ENCODE data around the gene RUFY3. TPM values are rescaled to one million over a fixed set of nuclear protein-coding genes. Genes with fewer than 3 reads are reported as not detected.
"Not testable (repeated sequence)": the region's sequence is repeated elsewhere in the genome, so short reads cannot be mapped to it uniquely, and the experiment has no call there.

Gene RUFY3
- total and polyA plus RNA-seq, 5 donors from 2014 or later = 0.79 to 14.9 (median 1.8) TPM

GRCh38 chr4:70768301-70768948, 46.7 kb downstream of the RUFY3 start:
- ATAC-seq (ENCODE audit: low read depth in 2 of 2) (no peak), DNase-seq (no peak)
- Mint-ChIP-seq H3K4me3 (no peak overlapping the region), H3K36me3 (peaks cover 24% of the 10 kb centered on the region), H3K9me3 (peaks cover 0 to 2% (median 0%) of the 10 kb centered on the region in 7 donors), H3K27me3 (no peaks in the 10 kb centered on the region), H3K27ac (no peak overlapping the region), H3K4me1 (no peaks in the 10 kb centered on the region)
- Histone ChIP-seq H3K9me3 (ENCODE audit: control insufficient read depth in 2 of 2, low read length in 2 of 2) (no peaks in the 10 kb centered on the region), H3K4me1 (ENCODE audit: control insufficient read depth, insufficient read depth, low read length, poor library complexity, severe bottlenecking) (no peaks in the 10 kb centered on the region), H3K27ac (ENCODE audit: insufficient read depth, low read length, poor library complexity, severe bottlenecking) (no peak overlapping the region), H3K27me3 (ENCODE audit: control insufficient read depth, insufficient read depth, low read length) (no peaks in the 10 kb centered on the region), H3K4me3 (ENCODE audit: low read depth, low read length) (no peak overlapping the region), H3K36me3 (ENCODE audit: control insufficient read depth, insufficient read depth, low read length) (no peaks in the 10 kb centered on the region)

GRCh38 chr4:70769396-70769795, 47.6 kb downstream of the RUFY3 start:
- not testable (repeated sequence) for H3K27ac Mint-ChIP-seq; H3K36me3 ChIP-seq (ENCODE audit: control insufficient read depth, insufficient read depth, low read length); H3K4me3 ChIP-seq (ENCODE audit: low read depth, low read length); H3K27me3 Mint-ChIP-seq; H3K4me1 ChIP-seq (ENCODE audit: control insufficient read depth, insufficient read depth, low read length, poor library complexity, severe bottlenecking); ATAC-seq (ENCODE audit: low read depth in 2 of 2); H3K9me3 Mint-ChIP-seq; DNase-seq; H3K27me3 ChIP-seq (ENCODE audit: control insufficient read depth, insufficient read depth, low read length); H3K27ac ChIP-seq (ENCODE audit: insufficient read depth, low read length, poor library complexity, severe bottlenecking); H3K4me1 Mint-ChIP-seq; H3K4me3 Mint-ChIP-seq; H3K9me3 ChIP-seq (ENCODE audit: control insufficient read depth in 2 of 2, low read length in 2 of 2)
- H3K36me3 Mint-ChIP-seq = peaks cover 15% of the 10 kb centered on the region

- Mint-ChIP-seq H3K4me3 (no peak overlapping the region), H3K27ac (no peak overlapping the region), H3K27me3 (no peaks in the 10 kb centered on the region), H3K36me3 (peaks cover 10% of the 10 kb centered on the region), H3K9me3 (no peaks in the 10 kb centered on the region), H3K4me1 (no peaks in the 10 kb centered on the region)
- no peaks in the 10 kb centered on the region for H3K9me3 ChIP-seq (ENCODE audit: control insufficient read depth in 2 of 2, low read length in 2 of 2)
- H3K4me1 ChIP-seq (ENCODE audit: control insufficient read depth, insufficient read depth, low read length, poor library complexity, severe bottlenecking) = no peaks in the 10 kb centered on the region
- H3K36me3 ChIP-seq (ENCODE audit: control insufficient read depth, insufficient read depth, low read length) = no peaks in the 10 kb centered on the region
- no peak overlapping the region for H3K27ac ChIP-seq (ENCODE audit: insufficient read depth, low read length, poor library complexity, severe bottlenecking)
- no peaks in the 10 kb centered on the region for H3K27me3 ChIP-seq (ENCODE audit: control insufficient read depth, insufficient read depth, low read length)
- DNase-seq (no peak), ATAC-seq (ENCODE audit: low read depth in 2 of 2) (no peak)
- no peak overlapping the region for H3K4me3 ChIP-seq (ENCODE audit: low read depth, low read length)
These were observed 51.3 kb downstream of the RUFY3 start for GRCh38 chr4:70772929-70773555.

- Histone ChIP-seq H3K36me3 (ENCODE audit: control insufficient read depth, insufficient read depth, low read length) (no peaks in the 10 kb centered on the region), H3K4me1 (ENCODE audit: control insufficient read depth, insufficient read depth, low read length, poor library complexity, severe bottlenecking) (no peaks in the 10 kb centered on the region), H3K27ac (ENCODE audit: insufficient read depth, low read length, poor library complexity, severe bottlenecking) (no peak overlapping the region), H3K9me3 (ENCODE audit: control insufficient read depth in 2 of 2, low read length in 2 of 2) (no peaks in the 10 kb centered on the region), H3K27me3 (ENCODE audit: control insufficient read depth, insufficient read depth, low read length) (no peaks in the 10 kb centered on the region), H3K4me3 (ENCODE audit: low read depth, low read length) (no peak overlapping the region)
- DNase-seq = no peak
- ATAC-seq (ENCODE audit: low read depth in 2 of 2) = no peak
- Mint-ChIP-seq H3K4me1 (no peaks in the 10 kb centered on the region), H3K27me3 (no peaks in the 10 kb centered on the region), H3K27ac (no peak overlapping the region), H3K36me3 (peaks cover 9% of the 10 kb centered on the region), H3K4me3 (no peak overlapping the region), H3K9me3 (no peaks in the 10 kb centered on the region)
These were observed 57.2 kb downstream of the RUFY3 start for GRCh38 chr4:70778888-70779422.

- peaks cover 14% of the 10 kb centered on the region for H3K36me3 Mint-ChIP-seq
- H3K4me3 ChIP-seq (ENCODE audit: low read depth, low read length) = no peak overlapping the region
- H3K27ac ChIP-seq (ENCODE audit: insufficient read depth, low read length, poor library complexity, severe bottlenecking) = no peak overlapping the region
- no peaks in the 10 kb centered on the region for H3K4me1 ChIP-seq (ENCODE audit: control insufficient read depth, insufficient read depth, low read length, poor library complexity, severe bottlenecking)
- no peak overlapping the region for H3K4me3 Mint-ChIP-seq
- no peaks in the 10 kb centered on the region for H3K36me3 ChIP-seq (ENCODE audit: control insufficient read depth, insufficient read depth, low read length)
- no peaks in the 10 kb centered on the region for H3K9me3 ChIP-seq (ENCODE audit: control insufficient read depth in 2 of 2, low read length in 2 of 2)
- H3K27me3 ChIP-seq (ENCODE audit: control insufficient read depth, insufficient read depth, low read length) = no peaks in the 10 kb centered on the region
- DNase-seq (no peak), ATAC-seq (ENCODE audit: low read depth in 2 of 2) (no peak)
- H3K4me1 Mint-ChIP-seq = no peaks in the 10 kb centered on the region
- no peaks in the 10 kb centered on the region for H3K27me3 Mint-ChIP-seq
- no peak overlapping the region for H3K27ac Mint-ChIP-seq
- no peaks in the 10 kb centered on the region for H3K9me3 Mint-ChIP-seq
These were observed 61.3 kb downstream of the RUFY3 start for GRCh38 chr4:70783096-70783495.

- no peak overlapping the region for H3K4me3 Mint-ChIP-seq
- no peaks in the 10 kb centered on the region for H3K9me3 Mint-ChIP-seq
- H3K4me1 Mint-ChIP-seq = no peaks in the 10 kb centered on the region
- H3K27me3 Mint-ChIP-seq = no peaks in the 10 kb centered on the region
- ATAC-seq (ENCODE audit: low read depth in 2 of 2) (no peak), DNase-seq (no peak)
- no peak overlapping the region for H3K27ac ChIP-seq (ENCODE audit: insufficient read depth, low read length, poor library complexity, severe bottlenecking)
- H3K9me3 ChIP-seq (ENCODE audit: control insufficient read depth in 2 of 2, low read length in 2 of 2) = no peaks in the 10 kb centered on the region
- no peak overlapping the region for H3K4me3 ChIP-seq (ENCODE audit: low read depth, low read length)
- H3K4me1 ChIP-seq (ENCODE audit: control insufficient read depth, insufficient read depth, low read length, poor library complexity, severe bottlenecking) = no peaks in the 10 kb centered on the region
- no peak overlapping the region for H3K27ac Mint-ChIP-seq
- no peaks in the 10 kb centered on the region for H3K36me3 ChIP-seq (ENCODE audit: control insufficient read depth, insufficient read depth, low read length)
- no peaks in the 10 kb centered on the region for H3K27me3 ChIP-seq (ENCODE audit: control insufficient read depth, insufficient read depth, low read length)
- peaks cover 12% of the 10 kb centered on the region for H3K36me3 Mint-ChIP-seq
These were observed 65.7 kb downstream of the RUFY3 start for GRCh38 chr4:70787496-70787895.

- Histone ChIP-seq H3K36me3 (ENCODE audit: control insufficient read depth, insufficient read depth, low read length) (no peaks in the 10 kb centered on the region), H3K27me3 (ENCODE audit: control insufficient read depth, insufficient read depth, low read length) (no peaks in the 10 kb centered on the region), H3K4me3 (ENCODE audit: low read depth, low read length) (no peak overlapping the region), H3K27ac (ENCODE audit: insufficient read depth, low read length, poor library complexity, severe bottlenecking) (no peak overlapping the region), H3K9me3 (ENCODE audit: control insufficient read depth in 2 of 2, low read length in 2 of 2) (no peaks in the 10 kb centered on the region), H3K4me1 (ENCODE audit: control insufficient read depth, insufficient read depth, low read length, poor library complexity, severe bottlenecking) (no peaks in the 10 kb centered on the region)
- no peaks in the 10 kb centered on the region for H3K9me3 Mint-ChIP-seq
- H3K27ac Mint-ChIP-seq = no peak overlapping the region
- H3K27me3 Mint-ChIP-seq = peaks cover 2% of the 10 kb centered on the region
- DNase-seq (no peak), ATAC-seq (ENCODE audit: low read depth in 2 of 2) (no peak)
- no peaks in the 10 kb centered on the region for H3K4me1 Mint-ChIP-seq
- H3K36me3 Mint-ChIP-seq = peaks cover 10% of the 10 kb centered on the region
- no peak overlapping the region for H3K4me3 Mint-ChIP-seq
These were observed 67.0 kb downstream of the RUFY3 start for GRCh38 chr4:70788733-70789132.

GRCh38 chr4:70793626-70794025, 71.9 kb downstream of the RUFY3 start:
- peaks cover 10% of the 10 kb centered on the region for H3K27me3 Mint-ChIP-seq
- H3K4me3 ChIP-seq (ENCODE audit: low read depth, low read length) = no peak overlapping the region
- no peaks in the 10 kb centered on the region for H3K9me3 Mint-ChIP-seq
- no peak overlapping the region for H3K27ac ChIP-seq (ENCODE audit: insufficient read depth, low read length, poor library complexity, severe bottlenecking)
- no peaks in the 10 kb centered on the region for H3K36me3 Mint-ChIP-seq
- H3K27me3 ChIP-seq (ENCODE audit: control insufficient read depth, insufficient read depth, low read length) = no peaks in the 10 kb centered on the region
- no peak for DNase-seq
- no peak overlapping the region for H3K27ac Mint-ChIP-seq
- H3K36me3 ChIP-seq (ENCODE audit: control insufficient read depth, insufficient read depth, low read length) = no peaks in the 10 kb centered on the region
- no peak overlapping the region for H3K4me3 Mint-ChIP-seq
- peaks cover 0 to 5% (median 0%) of the 10 kb centered on the region in 4 donors for H3K4me1 Mint-ChIP-seq
- H3K4me1 ChIP-seq (ENCODE audit: control insufficient read depth, insufficient read depth, low read length, poor library complexity, severe bottlenecking) = no peaks in the 10 kb centered on the region
- ATAC-seq (ENCODE audit: low read depth in 2 of 2) = no peak
- no peaks in the 10 kb centered on the region for H3K9me3 ChIP-seq (ENCODE audit: control insufficient read depth in 2 of 2, low read length in 2 of 2)

Measured in CD4-positive, CD25-positive, alpha-beta regulatory T cell (primary cell).